ENCODE measurements around the gene ZNF555.
"Not testable (repeated sequence)": the region's sequence is repeated elsewhere in the genome, so short reads cannot be mapped to it uniquely, and the experiment has no call there.

ZNF555 gene

DNA sequence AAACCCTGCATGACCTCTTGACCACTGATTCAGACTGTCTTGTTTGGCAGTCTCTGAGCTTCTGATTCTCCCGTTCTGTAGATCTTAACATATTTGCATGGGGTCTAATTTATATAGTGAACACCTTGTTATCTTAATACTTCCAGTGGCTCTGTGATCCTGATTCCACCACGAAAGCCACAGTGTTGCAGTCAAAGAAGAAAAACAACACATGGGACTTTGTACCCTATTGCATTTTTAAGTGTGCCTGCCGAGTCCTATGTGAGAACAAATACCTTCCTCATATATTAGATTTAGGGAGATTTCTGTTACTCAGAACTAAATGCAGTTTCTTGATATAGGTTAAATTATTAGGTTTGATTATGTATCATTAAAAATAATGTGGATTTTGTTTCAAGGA, 13.6 kb downstream of the ZNF555 start:
- H3K36me3 ChIP-seq (ENCODE audit: control insufficient read depth in 2 of 2, insufficient read depth in 2 of 2, low read length in 2 of 2), result peaks cover 37 to 43% of the 10 kb centered on the region in 2 donors

DNA sequence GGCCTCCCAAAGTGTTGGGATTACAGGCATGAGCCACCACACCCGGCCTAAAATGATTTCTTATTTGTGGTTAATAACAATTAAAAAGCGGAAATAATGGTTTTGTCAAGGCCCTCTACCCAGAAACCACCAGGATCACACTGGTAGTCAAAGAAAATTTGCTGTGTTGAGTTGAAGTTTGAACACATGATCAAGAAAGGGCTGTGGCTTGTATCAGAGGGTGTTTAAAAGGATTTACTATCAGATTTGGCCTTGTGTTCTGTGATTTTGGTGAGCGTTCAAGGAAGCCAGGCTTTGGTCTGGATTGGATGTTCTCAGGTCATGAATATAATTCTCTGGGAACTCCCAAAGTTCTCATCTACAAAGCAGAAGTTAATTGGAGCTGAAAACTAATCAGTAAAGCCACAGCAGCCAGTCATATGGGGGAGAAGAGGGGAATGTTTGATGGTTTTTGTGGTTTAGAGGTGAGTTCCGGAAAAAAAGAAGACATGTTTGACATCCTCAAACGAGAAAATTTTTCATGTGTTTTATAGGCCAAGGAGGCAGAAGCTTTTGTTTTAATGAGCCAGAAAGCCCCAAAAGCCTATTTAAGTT, 15.3 kb downstream of the ZNF555 start:
- peaks cover 46 to 67% of the 10 kb centered on the region in 2 donors for H3K9me3 ChIP-seq (ENCODE audit: control insufficient read depth in 2 of 2, low read length in 2 of 2)
- no peaks in the 10 kb centered on the region for H3K4me1 ChIP-seq (ENCODE audit: control insufficient read depth, insufficient read depth, low read length)
- no peak overlapping the region for H3K9ac ChIP-seq (ENCODE audit: low read length in 2 of 2)
- H3K27me3 ChIP-seq (ENCODE audit: control insufficient read depth in 1 of 2, insufficient read depth in 2 of 2, low read length in 2 of 2), result no peaks in the 10 kb centered on the region
- no peak overlapping the region for H3K4me3 ChIP-seq (ENCODE audit: low read length in 2 of 2)
- H3K27ac ChIP-seq (ENCODE audit: low read length), result no peak overlapping the region
- peaks cover 24 to 32% of the 10 kb centered on the region in 2 donors for H3K36me3 ChIP-seq (ENCODE audit: control insufficient read depth in 2 of 2, insufficient read depth in 2 of 2, low read length in 2 of 2)

More for the DNA sequence above, 13.6 kb downstream of the ZNF555 start:
- no peaks in the 10 kb centered on the region for H3K4me1 ChIP-seq (ENCODE audit: control insufficient read depth, insufficient read depth, low read length)
- H3K9ac ChIP-seq (ENCODE audit: low read length in 2 of 2), result no peak overlapping the region
- H3K27ac ChIP-seq (ENCODE audit: low read length), result no peak overlapping the region
- H3K9me3 ChIP-seq (ENCODE audit: control insufficient read depth in 2 of 2, low read length in 2 of 2), result peaks cover 56 to 71% of the 10 kb centered on the region in 2 donors
- peak overlapping the region in 1 of 2 donors; percentile 7 for H3K4me3 ChIP-seq (ENCODE audit: low read length in 2 of 2)
- no peaks in the 10 kb centered on the region for H3K27me3 ChIP-seq (ENCODE audit: control insufficient read depth in 1 of 2, insufficient read depth in 2 of 2, low read length in 2 of 2)

DNA sequence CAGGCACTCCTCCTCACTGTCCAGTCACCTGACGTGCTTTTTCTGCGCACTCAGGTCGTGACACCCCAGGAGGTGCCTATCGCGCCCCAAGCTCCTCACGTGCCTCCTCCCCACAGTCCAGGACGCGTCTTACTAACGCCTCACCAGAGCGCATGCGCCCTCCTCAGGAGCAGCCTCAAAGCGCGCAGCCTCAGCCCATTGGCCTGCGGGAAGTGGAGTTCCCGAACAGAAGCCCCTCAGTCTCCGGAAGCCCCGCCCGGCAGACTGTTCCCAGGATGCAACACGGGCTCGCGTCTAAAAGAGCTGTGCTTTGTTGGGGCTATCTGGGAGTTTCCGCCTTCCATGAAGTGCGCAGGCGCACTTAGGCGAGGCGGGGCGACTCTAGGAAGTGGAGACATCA, 17.6 kb downstream of the ZNF555 start:
- no peak overlapping the region for H3K9ac ChIP-seq (ENCODE audit: low read length in 2 of 2)
- H3K4me1 ChIP-seq (ENCODE audit: control insufficient read depth, insufficient read depth, low read length), result no peaks in the 10 kb centered on the region
- H3K27me3 ChIP-seq (ENCODE audit: control insufficient read depth in 1 of 2, insufficient read depth in 2 of 2, low read length in 2 of 2), result no peaks in the 10 kb centered on the region
- no peak overlapping the region for H3K27ac ChIP-seq (ENCODE audit: low read length)
- peaks cover 5 to 9% of the 10 kb centered on the region in 2 donors for H3K36me3 ChIP-seq (ENCODE audit: control insufficient read depth in 2 of 2, insufficient read depth in 2 of 2, low read length in 2 of 2)
- no peak overlapping the region for H3K4me3 ChIP-seq (ENCODE audit: low read length in 2 of 2)
- H3K9me3 ChIP-seq (ENCODE audit: control insufficient read depth in 2 of 2, low read length in 2 of 2), result peaks cover 26 to 51% of the 10 kb centered on the region in 2 donors

DNA sequence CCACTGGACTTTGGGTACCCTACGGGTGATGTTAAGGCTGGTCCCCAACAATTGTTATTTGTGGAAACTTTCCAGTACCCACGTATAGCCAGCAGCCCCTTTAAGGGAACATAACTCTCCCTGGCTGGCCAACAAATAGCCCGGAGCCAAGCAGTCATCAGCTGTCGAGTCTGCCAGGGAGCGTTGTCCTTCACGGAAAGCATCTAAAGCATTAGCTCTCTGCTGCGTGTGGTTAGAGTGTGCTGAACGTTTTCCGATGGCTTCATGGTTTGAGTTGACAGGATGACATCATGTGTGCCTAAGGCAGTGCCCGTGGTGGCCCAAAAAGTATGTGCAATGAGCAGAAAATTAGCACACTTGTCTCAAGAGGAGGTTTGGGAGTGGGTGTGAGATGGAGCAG, 22.5 kb downstream of the ZNF555 start:
- H3K27ac ChIP-seq (ENCODE audit: low read length), result no peak overlapping the region
- no peaks in the 10 kb centered on the region for H3K27me3 ChIP-seq (ENCODE audit: control insufficient read depth in 1 of 2, insufficient read depth in 2 of 2, low read length in 2 of 2)
- no peak overlapping the region for H3K4me3 ChIP-seq (ENCODE audit: low read length in 2 of 2)
- peaks cover 0 to 14% of the 10 kb centered on the region in 2 donors for H3K9me3 ChIP-seq (ENCODE audit: control insufficient read depth in 2 of 2, low read length in 2 of 2)
- peaks cover 0 to under 1% of the 10 kb centered on the region in 2 donors for H3K36me3 ChIP-seq (ENCODE audit: control insufficient read depth in 2 of 2, insufficient read depth in 2 of 2, low read length in 2 of 2)
- H3K4me1 ChIP-seq (ENCODE audit: control insufficient read depth, insufficient read depth, low read length), result no peaks in the 10 kb centered on the region
- no peak overlapping the region for H3K9ac ChIP-seq (ENCODE audit: low read length in 2 of 2)

DNA sequence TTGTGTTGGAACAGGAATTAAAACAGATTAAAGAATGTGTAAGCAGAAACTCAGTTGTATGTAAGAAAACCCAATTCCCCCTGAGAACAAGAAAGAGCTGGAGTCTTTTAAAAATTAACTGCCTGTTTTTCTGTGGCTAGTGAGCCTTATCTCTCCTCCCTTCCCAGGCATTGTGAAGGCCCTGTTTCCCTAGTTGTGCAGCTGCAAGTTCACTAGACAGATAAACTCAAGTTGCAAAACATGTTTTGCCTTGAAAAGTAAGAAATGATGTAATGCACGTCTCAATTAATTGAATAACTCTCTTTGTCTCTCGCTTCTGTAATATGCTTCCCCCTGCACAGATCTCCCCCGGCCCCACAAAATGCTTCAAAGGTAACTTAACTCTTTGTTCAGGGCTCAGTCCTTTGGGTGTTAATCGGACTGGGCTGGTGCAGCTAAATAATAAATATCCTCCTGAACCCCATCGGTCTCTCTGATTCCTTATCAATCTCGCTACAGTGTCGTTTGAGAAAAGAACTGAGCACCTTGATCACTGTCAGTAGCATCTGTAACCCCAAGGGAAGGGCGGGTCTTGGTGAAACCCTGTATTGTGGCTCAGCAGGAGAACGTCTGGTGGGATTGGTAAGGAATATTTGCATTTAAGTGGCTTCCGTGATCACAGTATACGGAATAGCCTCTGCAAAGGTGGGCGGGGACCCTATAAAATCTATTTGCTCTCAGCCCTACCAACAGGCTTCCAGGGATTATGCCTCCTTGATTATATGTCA, 24.2 kb downstream of the ZNF555 start:
- Histone ChIP-seq H3K9ac (ENCODE audit: low read length in 2 of 2) (no peak overlapping the region), H3K27me3 (ENCODE audit: control insufficient read depth in 1 of 2, insufficient read depth in 2 of 2, low read length in 2 of 2) (no peaks in the 10 kb centered on the region), H3K36me3 (ENCODE audit: control insufficient read depth in 2 of 2, insufficient read depth in 2 of 2, low read length in 2 of 2) (no peaks in the 10 kb centered on the region), H3K4me3 (ENCODE audit: low read length in 2 of 2) (no peak overlapping the region), H3K4me1 (ENCODE audit: control insufficient read depth, insufficient read depth, low read length) (no peaks in the 10 kb centered on the region), H3K27ac (ENCODE audit: low read length) (no peak overlapping the region), H3K9me3 (ENCODE audit: control insufficient read depth in 2 of 2, low read length in 2 of 2) (no peaks in the 10 kb centered on the region)

DNA sequence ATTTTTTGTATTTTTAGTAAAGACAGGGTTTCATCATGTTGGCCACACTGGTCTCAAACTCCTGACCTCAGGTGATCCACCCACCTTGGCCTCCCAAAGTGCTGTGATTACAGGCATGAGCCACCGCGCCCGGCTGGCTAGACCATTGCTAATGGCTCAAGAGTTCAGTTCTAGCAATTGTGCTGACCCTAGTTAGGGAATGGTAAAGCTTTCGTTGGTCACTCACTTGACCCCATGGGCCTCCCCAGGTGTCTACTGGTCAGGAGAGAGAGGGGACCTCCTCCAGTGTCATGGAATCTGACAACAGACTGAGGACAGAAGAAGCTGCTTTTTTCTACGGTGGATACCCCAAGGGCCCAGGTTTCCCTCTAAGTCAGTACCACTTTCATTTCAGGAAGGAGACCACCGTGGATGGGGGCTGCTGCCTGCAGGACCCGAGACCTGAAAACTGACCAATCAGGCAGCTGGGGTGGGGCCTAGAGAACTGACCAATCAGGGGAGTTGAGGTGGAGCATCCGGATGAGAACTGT, 25.3 kb downstream of the ZNF555 start:
- Histone ChIP-seq H3K36me3 (ENCODE audit: control insufficient read depth in 2 of 2, insufficient read depth in 2 of 2, low read length in 2 of 2) (no peaks in the 10 kb centered on the region), H3K4me3 (ENCODE audit: low read length in 2 of 2) (no peak overlapping the region)

GRCh38 chr19:2867025-2867991, 26.0 kb downstream of the ZNF555 start, which contains the start of gene ZNF556:
Gene ZNF556, plus strand, starts transcription at chr19:2867335. Its CDS starts 87 bp downstream, at chr19:2867422.
- Histone ChIP-seq H3K27ac (ENCODE audit: low read length) (no peak within 1 kb of the TSS), H3K9ac (ENCODE audit: low read length in 2 of 2) (no peak within 1 kb of the TSS), H3K4me3 (ENCODE audit: low read length in 2 of 2) (no peak within 1 kb of the TSS), H3K27me3 (ENCODE audit: control insufficient read depth in 1 of 2, insufficient read depth in 2 of 2, low read length in 2 of 2) (no peaks in the 10 kb centered on the region), H3K9me3 (ENCODE audit: control insufficient read depth in 2 of 2, low read length in 2 of 2) (no peaks in the 10 kb centered on the region), H3K4me1 (ENCODE audit: control insufficient read depth, insufficient read depth, low read length) (no peaks in the 10 kb centered on the region), H3K36me3 (ENCODE audit: control insufficient read depth in 2 of 2, insufficient read depth in 2 of 2, low read length in 2 of 2) (no peaks in the 10 kb centered on the region)

More for the DNA sequence above, 25.3 kb downstream of the ZNF555 start:
- no peaks in the 10 kb centered on the region for H3K4me1 ChIP-seq (ENCODE audit: control insufficient read depth, insufficient read depth, low read length)
- no peaks in the 10 kb centered on the region for H3K9me3 ChIP-seq (ENCODE audit: control insufficient read depth in 2 of 2, low read length in 2 of 2)
- no peak overlapping the region for H3K9ac ChIP-seq (ENCODE audit: low read length in 2 of 2)
- no peak overlapping the region for H3K27ac ChIP-seq (ENCODE audit: low read length)
- no peaks in the 10 kb centered on the region for H3K27me3 ChIP-seq (ENCODE audit: control insufficient read depth in 1 of 2, insufficient read depth in 2 of 2, low read length in 2 of 2)

DNA sequence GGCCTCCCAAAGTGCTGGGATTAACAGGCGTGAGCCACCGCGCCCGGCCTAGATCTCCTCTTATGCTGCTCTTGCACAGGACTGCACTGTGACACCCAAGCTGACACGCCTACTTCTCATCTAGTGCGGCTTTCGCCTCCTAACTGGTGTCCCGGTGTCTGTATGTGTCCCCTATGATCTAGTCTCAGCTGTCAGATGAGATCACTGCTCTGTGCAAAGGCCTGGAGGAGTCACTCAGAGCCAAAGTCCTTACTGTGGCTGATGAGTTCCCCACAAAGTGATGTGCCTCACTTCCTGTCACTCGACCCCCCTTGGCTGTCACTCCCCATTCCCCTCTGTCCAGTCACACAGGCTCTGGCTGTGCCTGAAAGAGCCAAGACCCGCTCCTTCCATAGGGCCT, 28.3 kb downstream of the ZNF555 start:
- Histone ChIP-seq H3K27me3 (ENCODE audit: control insufficient read depth in 1 of 2, insufficient read depth in 2 of 2, low read length in 2 of 2) (no peaks in the 10 kb centered on the region), H3K27ac (ENCODE audit: low read length) (no peak overlapping the region), H3K4me3 (ENCODE audit: low read length in 2 of 2) (no peak overlapping the region), H3K4me1 (ENCODE audit: control insufficient read depth, insufficient read depth, low read length) (no peaks in the 10 kb centered on the region), H3K9me3 (ENCODE audit: control insufficient read depth in 2 of 2, low read length in 2 of 2) (no peaks in the 10 kb centered on the region), H3K36me3 (ENCODE audit: control insufficient read depth in 2 of 2, insufficient read depth in 2 of 2, low read length in 2 of 2) (no peaks in the 10 kb centered on the region), H3K9ac (ENCODE audit: low read length in 2 of 2) (no peak overlapping the region)

GRCh38 chr19:2872175-2872574, 30.9 kb downstream of the ZNF555 start:
- not testable (repeated sequence) for H3K4me1 ChIP-seq (ENCODE audit: control insufficient read depth, insufficient read depth, low read length); H3K27ac ChIP-seq (ENCODE audit: low read length); H3K36me3 ChIP-seq (ENCODE audit: control insufficient read depth in 2 of 2, insufficient read depth in 2 of 2, low read length in 2 of 2); H3K27me3 ChIP-seq (ENCODE audit: control insufficient read depth in 1 of 2, insufficient read depth in 2 of 2, low read length in 2 of 2); H3K9ac ChIP-seq (ENCODE audit: low read length in 2 of 2); H3K4me3 ChIP-seq (ENCODE audit: low read length in 2 of 2); H3K9me3 ChIP-seq (ENCODE audit: control insufficient read depth in 2 of 2, low read length in 2 of 2)
